8988T (cell line): Measurements from ENCODE around the gene THAP10.
"Not testable (repeated sequence)": the region's sequence is repeated elsewhere in the genome, so short reads cannot be mapped to it uniquely, and the experiment has no call there.

Experiments used
- DNase-seq: peaks from one replicate; pipeline ENCODE4 v3.0.0; 2011

Gene THAP10

GRCh38 chr15:70876011-70876410 is 16.2 kb downstream of the THAP10 start:
- DNase-seq = no peak

GRCh38 chr15:70875001-70875782 is 17.0 kb downstream of the THAP10 start:
- DNase-seq = no peak

- DNase-seq = no peak
Observed at GRCh38 chr15:70873232-70874054, 18.8 kb downstream of the THAP10 start.

- not testable (repeated sequence) for DNase-seq
Observed at GRCh38 chr15:70871490-70871889, 20.7 kb downstream of the THAP10 start.

- DNase-seq = no peak
Observed at GRCh38 chr15:70870051-70870450, 22.2 kb downstream of the THAP10 start.

- DNase-seq = no peak
Observed at GRCh38 chr15:70869346-70869745, 22.9 kb downstream of the THAP10 start.

- no peak for DNase-seq
Observed at GRCh38 chr15:70867911-70868467, 24.2 kb downstream of the THAP10 start.

- DNase-seq = no peak
Observed at GRCh38 chr15:70866982-70867641, 25.1 kb downstream of the THAP10 start.

- DNase-seq = no peak
Observed at GRCh38 chr15:70863450-70864218, 28.6 kb downstream of the THAP10 start.

- DNase-seq = no peak
Observed at GRCh38 chr15:70859998-70860397, 32.2 kb downstream of the THAP10 start.

- no peak for DNase-seq
Observed at GRCh38 chr15:70859322-70859908, 32.8 kb downstream of the THAP10 start.

GRCh38 chr15:70858614-70859321 is 33.5 kb downstream of the THAP10 start:
- not testable (repeated sequence) for DNase-seq

GRCh38 chr15:70857562-70858285 is 34.5 kb downstream of the THAP10 start:
- DNase-seq = no peak

GRCh38 chr15:70856884-70857561 is 35.2 kb downstream of the THAP10 start:
- DNase-seq = no peak

GRCh38 chr15:70856177-70856883 is 35.9 kb downstream of the THAP10 start:
- DNase-seq = no peak

GRCh38 chr15:70855764-70856163 is 36.5 kb downstream of the THAP10 start:
- DNase-seq = no peak

- no peak for DNase-seq
Observed at GRCh38 chr15:70854666-70854976, 37.6 kb downstream of the THAP10 start.

GRCh38 chr15:70853973-70854665 is 38.1 kb downstream of the THAP10 start, which contains the start of gene LARP6:
TSS of gene LARP6 (minus strand) at chr15:70854157. CDS start at chr15:70854088, 69 bp downstream.
- DNase-seq = peak; percentile 66
